ENCODE data around the gene ZNF319. TPM values are rescaled to one million over a fixed set of nuclear protein-coding genes. Genes with fewer than 3 reads are reported as not detected.

ZNF319 gene
- total and polyA plus RNA-seq, 2 of the 13 experiments (the other 11 are each of a cell fraction or from before 2014, with no cell fraction given): 2.4 to 3.6 TPM

- TF ChIP-seq ZNF407 (CRISPR knock-in tag; IDR thresholded peaks at IDR 0.05; ENCODE audit: not compliant biosample characterization) (peak; percentile 75), ZNF737 (CRISPR knock-in tag; IDR thresholded peaks at IDR 0.05; ENCODE audit: borderline replicate concordance) (peak; percentile 90), PAX8 (CRISPR knock-in tag; IDR thresholded peaks at IDR 0.05; ENCODE audit: borderline replicate concordance) (0 out of 2 replicates have a peak, but pooled peaks have one; percentile 64), SETDB1 (CRISPR knock-in tag; IDR thresholded peaks at IDR 0.05; ENCODE audit: borderline replicate concordance) (no peak), ZNF713 (CRISPR knock-in tag; IDR thresholded peaks at IDR 0.05) (no peak), MYNN (CRISPR knock-in tag; IDR thresholded peaks at IDR 0.05; ENCODE audit: low read depth) (peak; percentile 81; the same call in 1 of the 2 replicates), MIER2 (CRISPR knock-in tag; IDR thresholded peaks at IDR 0.05) (0 out of 2 replicates have a peak, but pooled peaks have one; percentile 55), ZBTB49 (CRISPR knock-in tag; IDR thresholded peaks at IDR 0.05; ENCODE audit: borderline replicate concordance) (no peak), ZNF44 (CRISPR knock-in tag; IDR thresholded peaks at IDR 0.05) (peak; percentile 69; the same call in 1 of the 2 replicates), ZNF225 (CRISPR knock-in tag; IDR thresholded peaks at IDR 0.05) (no peak), RBM22 (optimal IDR thresholded peaks at IDR 0.05; ENCODE audit: low read length) (no peak), SNAPC2 (CRISPR knock-in tag; IDR thresholded peaks at IDR 0.05) (no peak)
- TF ChIP-seq, protein P1, sequence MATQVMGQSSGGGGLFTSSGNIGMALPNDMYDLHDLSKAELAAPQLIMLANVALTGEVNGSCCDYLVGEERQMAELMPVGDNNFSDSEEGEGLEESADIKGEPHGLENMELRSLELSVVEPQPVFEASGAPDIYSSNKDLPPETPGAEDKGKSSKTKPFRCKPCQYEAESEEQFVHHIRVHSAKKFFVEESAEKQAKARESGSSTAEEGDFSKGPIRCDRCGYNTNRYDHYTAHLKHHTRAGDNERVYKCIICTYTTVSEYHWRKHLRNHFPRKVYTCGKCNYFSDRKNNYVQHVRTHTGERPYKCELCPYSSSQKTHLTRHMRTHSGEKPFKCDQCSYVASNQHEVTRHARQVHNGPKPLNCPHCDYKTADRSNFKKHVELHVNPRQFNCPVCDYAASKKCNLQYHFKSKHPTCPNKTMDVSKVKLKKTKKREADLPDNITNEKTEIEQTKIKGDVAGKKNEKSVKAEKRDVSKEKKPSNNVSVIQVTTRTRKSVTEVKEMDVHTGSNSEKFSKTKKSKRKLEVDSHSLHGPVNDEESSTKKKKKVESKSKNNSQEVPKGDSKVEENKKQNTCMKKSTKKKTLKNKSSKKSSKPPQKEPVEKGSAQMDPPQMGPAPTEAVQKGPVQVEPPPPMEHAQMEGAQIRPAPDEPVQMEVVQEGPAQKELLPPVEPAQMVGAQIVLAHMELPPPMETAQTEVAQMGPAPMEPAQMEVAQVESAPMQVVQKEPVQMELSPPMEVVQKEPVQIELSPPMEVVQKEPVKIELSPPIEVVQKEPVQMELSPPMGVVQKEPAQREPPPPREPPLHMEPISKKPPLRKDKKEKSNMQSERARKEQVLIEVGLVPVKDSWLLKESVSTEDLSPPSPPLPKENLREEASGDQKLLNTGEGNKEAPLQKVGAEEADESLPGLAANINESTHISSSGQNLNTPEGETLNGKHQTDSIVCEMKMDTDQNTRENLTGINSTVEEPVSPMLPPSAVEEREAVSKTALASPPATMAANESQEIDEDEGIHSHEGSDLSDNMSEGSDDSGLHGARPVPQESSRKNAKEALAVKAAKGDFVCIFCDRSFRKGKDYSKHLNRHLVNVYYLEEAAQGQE (IDR thresholded peaks at IDR 0.05; ENCODE audit: borderline replicate concordance in 1 of 2, low read depth in 1 of 2, low read length in 2 of 2): no peak; a peak in 1 of 4 replicates
Measured at GRCh38 chr16:58024486-58025350, 24.2 kb upstream of the ZNF319 start (continued).
